ENCODE measurements around the gene MRGPRE. TPM values are rescaled to one million over a fixed set of nuclear protein-coding genes. Genes with fewer than 3 reads are reported as not detected.

Gene MRGPRE
- total RNA-seq, 6 experiments from 2014 or later, result not detected

GRCh38 chr11:3188496-3189195 is 43.6 kb downstream of the MRGPRE start:
- H3K4me1 ChIP-seq, result no peaks in the 10 kb centered on the region
- TF ChIP-seq POLR2A (IDR thresholded peaks at IDR 0.05) (no peak), CTCF (IDR thresholded peaks at IDR 0.05) (no peak)
- intact Hi-C loops (cut with DNase I), result no loop called here
- H3K4me3 ChIP-seq, result no peak overlapping the region
- no peak overlapping the region for H3K27ac ChIP-seq
- H3K27me3 ChIP-seq, result no peaks in the 10 kb centered on the region
- ATAC-seq, result no peak
- H3K36me3 ChIP-seq, result no peaks in the 10 kb centered on the region
- no peaks in the 10 kb centered on the region for H3K9me3 ChIP-seq
- DNase-seq, result no peak
- 66% methylated on average over 9 of the region's 17 CpGs for WGBS (ENCODE audit: insufficient coverage, low coverage, low lambda C conversion rate, missing lambda C conversion rate)

GRCh38 chr11:3186166-3186953 is 45.9 kb downstream of the MRGPRE start:
- TF ChIP-seq CTCF (IDR thresholded peaks at IDR 0.05) (no peak), POLR2A (IDR thresholded peaks at IDR 0.05) (no peak)
- no peak overlapping the region for H3K27ac ChIP-seq
- DNase-seq, result peak in 1 of 3 donors; percentile 17

GRCh38 chr11:3184732-3185347 is 47.4 kb downstream of the MRGPRE start:
- Histone ChIP-seq H3K27ac (no peak overlapping the region), H3K4me3 (no peak overlapping the region), H3K9me3 (no peaks in the 10 kb centered on the region), H3K4me1 (no peaks in the 10 kb centered on the region), H3K27me3 (no peaks in the 10 kb centered on the region), H3K36me3 (no peaks in the 10 kb centered on the region)
- DNase-seq (no peak), ATAC-seq (no peak)
- 67% methylated on average over 7 of the region's 11 CpGs for WGBS (ENCODE audit: insufficient coverage, low coverage, low lambda C conversion rate, missing lambda C conversion rate)
- TF ChIP-seq CTCF (IDR thresholded peaks at IDR 0.05), result no peak
- TF ChIP-seq POLR2A (IDR thresholded peaks at IDR 0.05), result no peak
- intact Hi-C loops (cut with DNase I), result no loop called here

More at GRCh38 chr11:3186166-3186953, 45.9 kb downstream of the MRGPRE start:
- Histone ChIP-seq H3K36me3 (no peaks in the 10 kb centered on the region), H3K4me3 (no peak overlapping the region), H3K4me1 (no peaks in the 10 kb centered on the region), H3K9me3 (no peaks in the 10 kb centered on the region), H3K27me3 (no peaks in the 10 kb centered on the region)
- 69% methylated on average over 9 of the region's 11 CpGs for WGBS (ENCODE audit: insufficient coverage, low coverage, low lambda C conversion rate, missing lambda C conversion rate)
- ATAC-seq, result no peak
- intact Hi-C loops (cut with DNase I), result no loop called here

- Histone ChIP-seq H3K4me3 (no peak overlapping the region), H3K9me3 (no peaks in the 10 kb centered on the region), H3K27me3 (no peaks in the 10 kb centered on the region), H3K36me3 (no peaks in the 10 kb centered on the region), H3K4me1 (no peaks in the 10 kb centered on the region), H3K27ac (no peak overlapping the region)
- 43% methylated on average over 1 of the region's 6 CpGs for WGBS (ENCODE audit: insufficient coverage, low coverage, low lambda C conversion rate, missing lambda C conversion rate)
- no peak for TF ChIP-seq POLR2A (IDR thresholded peaks at IDR 0.05)
- no peak for TF ChIP-seq CTCF (IDR thresholded peaks at IDR 0.05)
- peak in 1 of 3 donors; percentile 24 for DNase-seq
- intact Hi-C loops (cut with DNase I), result no loop called here
- ATAC-seq, result peak in 1 of 4 donors; percentile 17
Observed at GRCh38 chr11:3183523-3183922, 48.7 kb downstream of the MRGPRE start.

Data from right lobe of liver (tissue), 6 donors.